HepG2 (cell line): ENCODE data around the gene MAMDC2. TPM values are rescaled to one million over a fixed set of nuclear protein-coding genes. Genes with fewer than 3 reads are reported as not detected.

Experiments
- ASH2L ChIP-seq: fragments of 300-600, 200-600 bp; sonication (generic); IDR thresholded peaks from 2 replicates; pipeline ENCODE4 v1.7.0; 2017; ENCODE audit warnings: low read depth, mild to moderate bottlenecking, moderate library complexity, mixed read lengths, low read length; ENCODE audit not compliant: insufficient read length
- CREM ChIP-seq, 2 experiments: sonication (generic) in 1 of 2; formaldehyde crosslinking in 1 of 2; IDR thresholded peaks; 2 replicates each; pipeline versions ENCODE4 v1.4.0 to v1.6.1; 2016 to 2020; ENCODE audit warnings: antibody characterized with exemption in 1 of 2, mild to moderate bottlenecking in 1 of 2, missing genetic modification reagents in 1 of 2
- EEA1 ChIP-seq: sonication (generic); formaldehyde crosslinking; IDR thresholded peaks from 2 replicates; pipeline ENCODE4 v1.5.1; 2020; ENCODE audit warnings: mild to moderate bottlenecking, missing genetic modification reagents, borderline replicate concordance
- FOXC1 ChIP-seq: sonication (generic); formaldehyde crosslinking; IDR thresholded peaks from 2 replicates; pipeline ENCODE4 v1.8.0; 2022; ENCODE audit warnings: mild to moderate bottlenecking, missing genetic modification reagents, borderline replicate concordance
- FOXO4 ChIP-seq: sonication (generic); formaldehyde crosslinking; conservative IDR thresholded peaks from 2 replicates; pipeline ENCODE4 v1.8.1; 2023; ENCODE audit warnings: missing genetic modification reagents
- GFI1 ChIP-seq: sonication (generic); formaldehyde crosslinking; IDR thresholded peaks from 2 replicates; pipeline ENCODE4 v1.5.0; 2020; ENCODE audit warnings: missing genetic modification reagents, mild to moderate bottlenecking, borderline replicate concordance
- MEF2D ChIP-seq: sonication (generic); formaldehyde crosslinking; IDR thresholded peaks from 2 replicates; pipeline ENCODE4 v1.5.1; 2020; ENCODE audit warnings: mild to moderate bottlenecking, missing genetic modification reagents
- RARA ChIP-seq: IDR thresholded peaks from 2 replicates; pipeline ENCODE4 v1.6.1; 2016; ENCODE audit warnings: missing genetic modification reagents, missing compliant biosample characterization
- RARG ChIP-seq: sonication (generic); formaldehyde crosslinking; IDR thresholded peaks from 2 replicates; pipeline ENCODE4 v1.4.0; 2020; ENCODE audit warnings: low read depth, mild to moderate bottlenecking, missing genetic modification reagents
- REPIN1 ChIP-seq: sonication (generic); formaldehyde crosslinking; IDR thresholded peaks from 2 replicates; pipeline ENCODE4 v1.8.0; 2022; ENCODE audit warnings: missing genetic modification reagents, low read depth, mild to moderate bottlenecking, borderline replicate concordance
- SOX6 ChIP-seq, 2 experiments: fragments of 450-650 bp in 1 of 2; sonication (generic) in 1 of 2; formaldehyde crosslinking in 1 of 2; IDR thresholded peaks; 2 replicates each; pipeline versions ENCODE4 v1.4.0 to v1.6.1; 2017 to 2020; ENCODE audit warnings: antibody characterized with exemption in 1 of 2, mild to moderate bottlenecking in 1 of 2, missing genetic modification reagents in 1 of 2
- TARDBP ChIP-seq: sonication (generic); formaldehyde crosslinking; IDR thresholded peaks from 2 replicates; pipeline ENCODE4 v1.8.0; 2022; ENCODE audit warnings: mild to moderate bottlenecking, missing genetic modification reagents
- ZNF124 ChIP-seq: sonication (generic); formaldehyde crosslinking; IDR thresholded peaks from 2 replicates; pipeline ENCODE4 v1.4.0; 2020; ENCODE audit warnings: missing genetic modification reagents
- ZNF619 ChIP-seq: sonication (generic); formaldehyde crosslinking; IDR thresholded peaks from 2 replicates; pipeline ENCODE4 v1.4.0; 2020; ENCODE audit warnings: mild to moderate bottlenecking, missing genetic modification reagents
- ZNF768 ChIP-seq: sonication (generic); formaldehyde crosslinking; IDR thresholded peaks from 2 replicates; pipeline ENCODE4 v1.4.0; 2020; ENCODE audit warnings: missing genetic modification reagents
- polyA plus RNA-seq, 8 experiments: library from polyadenylated mRNA; depleted of rRNA in 3 of 8; stranded (reverse) in 7 of 8; unstranded in 1 of 8; fragments of >200 nt; fragmentation: Illumina TruSeq in 4 of 8; extraction: Trizol in 4 of 8; gene quantifications; 2 replicates each; pipeline versions ENCODE4 v1.2.1 to v1.2.3, GENCODE V29; 2011 to 2016; ENCODE audit warnings: low read depth in 4 of 8, missing spikeins in 1 of 8, mixed read lengths in 1 of 8; ENCODE audit not compliant: insufficient read depth in 1 of 8
- total RNA-seq, 5 experiments: library from RNA; depleted of rRNA; stranded (reverse); fragments of >200 nt; fragmentation: Illumina TruSeq; extraction: Trizol; gene quantifications; 2 replicates each; pipeline ENCODE4 v1.2.3, GENCODE V29; 2016; ENCODE audit warnings: low read depth in 1 of 5
- TF ChIP-seq, protein P1 (sequence below): sonication (generic); formaldehyde crosslinking; IDR thresholded peaks from 2 replicates; pipeline ENCODE4 v1.5.0; 2020; ENCODE audit warnings: missing genetic modification reagents, mild to moderate bottlenecking, borderline replicate concordance
- TF ChIP-seq, protein P2 (sequence below): sonication (generic); formaldehyde crosslinking; IDR thresholded peaks from 2 replicates; pipeline ENCODE4 v1.4.0; 2020; ENCODE audit warnings: missing genetic modification reagents

MAMDC2 gene
- total and polyA plus RNA-seq, 2 of the 13 experiments (the other 11 are each of a cell fraction or from before 2014, with no cell fraction given): not detected

DNA sequence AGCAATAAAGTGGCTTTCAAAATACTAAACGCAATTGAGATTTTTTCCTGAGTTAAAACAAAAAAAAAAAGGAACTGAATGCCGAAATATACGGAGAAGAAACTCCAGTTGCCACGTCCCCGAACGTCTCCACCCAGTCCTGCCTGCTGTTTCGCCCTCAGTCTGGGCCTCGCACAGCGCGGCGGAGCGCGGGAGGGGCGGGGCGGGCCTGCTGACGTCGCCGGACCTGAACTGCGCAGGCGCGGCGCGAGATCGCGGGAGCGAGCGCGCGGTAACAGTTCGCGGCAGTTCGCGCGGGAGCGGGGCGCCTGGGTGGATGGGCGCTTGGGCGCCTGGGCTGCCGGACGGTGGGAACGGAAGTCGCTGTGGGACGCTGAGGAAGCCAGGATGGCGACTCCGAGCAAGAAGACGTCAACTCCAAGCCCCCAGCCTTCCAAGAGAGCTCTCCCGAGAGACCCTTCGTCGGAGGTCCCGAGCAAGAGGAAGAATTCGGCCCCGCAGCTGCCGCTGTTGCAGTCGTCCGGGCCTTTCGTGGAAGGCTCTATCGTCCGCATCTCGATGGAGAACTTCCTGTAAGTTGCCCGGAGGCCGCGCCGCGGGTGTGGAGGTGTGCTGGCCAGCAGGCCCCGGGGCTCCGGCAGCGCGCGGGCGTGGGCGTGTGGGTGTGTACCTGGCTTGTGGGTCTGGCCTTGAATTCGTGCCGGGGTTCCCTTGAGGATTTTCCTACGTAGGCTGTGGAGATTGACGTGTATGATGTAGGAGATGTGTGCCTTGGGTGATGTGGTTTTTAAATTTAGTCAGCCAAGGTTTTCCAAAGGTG is 215.3 kb downstream of the MAMDC2 start, which contains the start of gene SMC5 (continued):
- TF ChIP-seq GFI1 (CRISPR knock-in tag) (peak; percentile 44; the same call in 1 of the 2 replicates), SOX6 (IDR thresholded peaks at IDR 0.05) (no peak), SOX6 (CRISPR knock-in tag; IDR thresholded peaks at IDR 0.05) (no peak), MEF2D (CRISPR knock-in tag) (no peak), ZNF124 (peak; percentile 46; the same call in 1 of the 2 replicates), RARG (CRISPR knock-in tag) (no peak), ZNF619 (CRISPR knock-in tag) (peak; percentile 59; the same call in 1 of the 2 replicates), TARDBP (peak; percentile 80), EEA1 (CRISPR knock-in tag) (peak; percentile 94), REPIN1 (peak; percentile 68; the same call in 1 of the 2 replicates), RARA (CRISPR knock-in tag) (peak; percentile 17; the same call in 1 of the 2 replicates), CREM (IDR thresholded peaks at IDR 0.05) (no peak), CREM (CRISPR knock-in tag; IDR thresholded peaks at IDR 0.05) (no peak), ASH2L (peak; percentile 55), FOXC1 (CRISPR knock-in tag) (peak; percentile 58; the same call in 1 of the 2 replicates), FOXO4 (CRISPR knock-in tag) (no peak), ZNF768 (CRISPR knock-in tag) (peak; percentile 86)
- TF ChIP-seq, protein P1, sequence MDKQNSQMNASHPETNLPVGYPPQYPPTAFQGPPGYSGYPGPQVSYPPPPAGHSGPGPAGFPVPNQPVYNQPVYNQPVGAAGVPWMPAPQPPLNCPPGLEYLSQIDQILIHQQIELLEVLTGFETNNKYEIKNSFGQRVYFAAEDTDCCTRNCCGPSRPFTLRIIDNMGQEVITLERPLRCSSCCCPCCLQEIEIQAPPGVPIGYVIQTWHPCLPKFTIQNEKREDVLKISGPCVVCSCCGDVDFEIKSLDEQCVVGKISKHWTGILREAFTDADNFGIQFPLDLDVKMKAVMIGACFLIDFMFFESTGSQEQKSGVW (CRISPR knock-in tag): 0 out of 2 replicates have a peak, but pooled peaks have one; percentile 69
- TF ChIP-seq, protein P2, sequence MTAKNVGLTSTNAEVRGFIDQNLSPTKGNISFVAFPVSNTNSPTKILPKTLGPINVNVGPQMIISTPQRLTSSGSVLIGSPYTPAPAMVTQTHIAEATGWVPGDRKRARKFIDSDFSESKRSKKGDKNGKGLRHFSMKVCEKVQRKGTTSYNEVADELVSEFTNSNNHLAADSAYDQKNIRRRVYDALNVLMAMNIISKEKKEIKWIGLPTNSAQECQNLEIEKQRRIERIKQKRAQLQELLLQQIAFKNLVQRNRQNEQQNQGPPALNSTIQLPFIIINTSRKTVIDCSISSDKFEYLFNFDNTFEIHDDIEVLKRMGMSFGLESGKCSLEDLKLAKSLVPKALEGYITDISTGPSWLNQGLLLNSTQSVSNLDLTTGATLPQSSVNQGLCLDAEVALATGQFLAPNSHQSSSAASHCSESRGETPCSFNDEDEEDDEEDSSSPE (CRISPR knock-in tag): peak; percentile 94
